ENCODE results near the gene NUDT16L1. TPM values are rescaled to one million over a fixed set of nuclear protein-coding genes. Genes with fewer than 3 reads are reported as not detected.

The NUDT16L1 gene
- total RNA-seq, 2 experiments from 2014 or later, result 14.9 to 15.9 TPM

DNA sequence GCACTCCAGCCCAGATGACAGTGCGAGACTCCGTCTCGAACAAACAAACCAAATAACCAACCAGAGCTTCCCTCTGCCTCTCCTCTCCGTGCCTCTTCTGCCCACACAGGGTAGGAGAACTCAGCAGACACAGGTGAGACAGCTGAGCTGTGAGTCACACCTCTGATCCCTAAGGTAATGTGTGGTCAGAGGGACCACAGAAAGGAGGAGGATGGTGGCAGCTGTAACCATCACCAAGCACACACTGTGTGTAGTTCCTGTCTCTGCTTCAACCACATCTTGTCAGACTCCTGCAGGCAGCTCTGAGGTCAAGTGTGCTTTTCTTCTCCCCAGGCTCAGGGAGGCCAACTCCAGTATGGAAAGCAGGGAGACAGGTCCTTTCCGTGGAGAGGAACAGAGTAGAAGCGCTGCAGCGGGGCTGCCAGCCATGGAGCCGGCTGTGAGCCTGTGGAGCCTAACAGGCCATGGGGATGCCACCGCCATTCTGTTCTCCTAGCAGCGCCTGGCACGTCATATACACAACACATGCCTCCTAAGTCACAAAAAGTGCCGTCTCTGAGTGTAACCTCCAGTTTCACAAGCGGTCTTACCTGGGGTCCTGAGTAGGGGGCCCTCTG lies 7.1 kb downstream of the NUDT16L1 start:
- DNase-seq (ENCODE audit: low spot score), result no peak
- Histone ChIP-seq H3K36me3 (ENCODE audit: insufficient read depth, low read length) (peaks cover 63% of the 10 kb centered on the region; the same call in 1 of the 2 replicates), H3K4me3 (ENCODE audit: low read depth, low read length, poor library complexity, severe bottlenecking) (no peak overlapping the region), H4K20me1 (ENCODE audit: insufficient read depth, low read length) (no peaks in the 10 kb centered on the region), H3K9me2 (ENCODE audit: insufficient read depth, low read length) (no peaks in the 10 kb centered on the region), H2AFZ (ENCODE audit: low read length) (no peak overlapping the region), H3K79me2 (ENCODE audit: insufficient read depth, low read depth, low read length) (no peaks in the 10 kb centered on the region), H3K9me3 (ENCODE audit: low read length) (no peaks in the 10 kb centered on the region), H3K4me2 (ENCODE audit: low read length) (no peak overlapping the region), H3K4me1 (ENCODE audit: insufficient read depth, low read length, poor library complexity, severe bottlenecking) (no peaks in the 10 kb centered on the region), H3K27ac (ENCODE audit: low read depth, low read length, poor library complexity, severe bottlenecking) (no peak overlapping the region)
- ChIA-PET POLR2A (no interaction called here), CTCF (ENCODE audit: unreplicated experiment) (no interaction called here)
- no TSS peak for BruUV-seq (replicated peaks)
- intact Hi-C loops (cut with micrococcal nuclease; ENCODE audit: unreplicated experiment), result no loop called here
- TF ChIP-seq, protein P1, sequence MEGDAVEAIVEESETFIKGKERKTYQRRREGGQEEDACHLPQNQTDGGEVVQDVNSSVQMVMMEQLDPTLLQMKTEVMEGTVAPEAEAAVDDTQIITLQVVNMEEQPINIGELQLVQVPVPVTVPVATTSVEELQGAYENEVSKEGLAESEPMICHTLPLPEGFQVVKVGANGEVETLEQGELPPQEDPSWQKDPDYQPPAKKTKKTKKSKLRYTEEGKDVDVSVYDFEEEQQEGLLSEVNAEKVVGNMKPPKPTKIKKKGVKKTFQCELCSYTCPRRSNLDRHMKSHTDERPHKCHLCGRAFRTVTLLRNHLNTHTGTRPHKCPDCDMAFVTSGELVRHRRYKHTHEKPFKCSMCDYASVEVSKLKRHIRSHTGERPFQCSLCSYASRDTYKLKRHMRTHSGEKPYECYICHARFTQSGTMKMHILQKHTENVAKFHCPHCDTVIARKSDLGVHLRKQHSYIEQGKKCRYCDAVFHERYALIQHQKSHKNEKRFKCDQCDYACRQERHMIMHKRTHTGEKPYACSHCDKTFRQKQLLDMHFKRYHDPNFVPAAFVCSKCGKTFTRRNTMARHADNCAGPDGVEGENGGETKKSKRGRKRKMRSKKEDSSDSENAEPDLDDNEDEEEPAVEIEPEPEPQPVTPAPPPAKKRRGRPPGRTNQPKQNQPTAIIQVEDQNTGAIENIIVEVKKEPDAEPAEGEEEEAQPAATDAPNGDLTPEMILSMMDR (conservative IDR thresholded peaks at IDR 0.05; ENCODE audit: low read length), result no peak
- TF ChIP-seq EZH2phosphoT487 (IDR thresholded peaks at IDR 0.05; ENCODE audit: borderline replicate concordance, low read depth, low read length), result no peak

DNA sequence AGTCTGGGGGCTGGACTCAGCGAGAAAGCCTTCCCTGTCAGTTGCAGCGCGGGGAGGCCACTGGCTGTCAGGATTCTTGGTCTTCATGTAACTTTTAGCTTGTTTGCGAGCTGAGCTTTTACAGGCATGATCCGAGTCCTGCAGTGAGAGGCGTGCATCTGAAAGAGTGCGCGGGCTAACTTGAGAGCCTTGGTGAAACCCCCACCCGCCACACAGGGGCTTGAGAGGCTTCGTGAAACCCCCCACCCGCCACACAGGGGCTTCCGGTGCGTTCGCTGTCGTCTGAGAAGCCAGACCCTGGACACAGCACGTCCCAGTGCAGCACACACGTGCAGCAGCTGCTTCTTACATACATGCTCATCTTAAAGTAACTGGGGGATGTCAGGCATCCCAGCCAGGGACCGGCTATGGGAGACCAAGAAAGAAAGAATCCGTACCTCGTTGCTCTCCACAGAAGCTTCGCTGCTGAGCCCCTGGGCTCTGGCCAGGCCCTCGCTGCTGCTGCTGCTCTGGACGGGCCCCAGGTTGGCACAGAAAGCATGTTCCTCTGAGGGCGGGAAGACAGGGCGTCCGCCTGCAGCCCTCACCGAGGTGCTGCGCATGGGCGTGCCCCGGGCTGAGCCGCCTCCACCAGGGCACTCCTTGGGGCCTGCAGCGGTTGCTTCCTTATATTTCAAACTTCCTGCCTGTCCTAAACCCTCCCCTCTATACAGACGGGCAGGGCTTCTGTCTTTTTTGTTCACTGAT lies 7.8 kb downstream of the NUDT16L1 start:
- BruUV-seq (replicated peaks), result no TSS peak
- POLR2A ChIA-PET, result no interaction called here
- no peak for TF ChIP-seq EZH2phosphoT487 (IDR thresholded peaks at IDR 0.05; ENCODE audit: borderline replicate concordance, low read depth, low read length)
- TF ChIP-seq, protein P1 (conservative IDR thresholded peaks at IDR 0.05; ENCODE audit: low read length), result no peak

More for the DNA sequence above, 7.8 kb downstream of the NUDT16L1 start:
- H3K9me3 ChIP-seq (ENCODE audit: low read length), result no peaks in the 10 kb centered on the region
- no peak overlapping the region for H3K4me2 ChIP-seq (ENCODE audit: low read length)
- no peaks in the 10 kb centered on the region for H3K79me2 ChIP-seq (ENCODE audit: insufficient read depth, low read depth, low read length)
- no peaks in the 10 kb centered on the region for H3K4me1 ChIP-seq (ENCODE audit: insufficient read depth, low read length, poor library complexity, severe bottlenecking)
- no peaks in the 10 kb centered on the region for H4K20me1 ChIP-seq (ENCODE audit: insufficient read depth, low read length)
- H2AFZ ChIP-seq (ENCODE audit: low read length), result no peak overlapping the region
- CTCF ChIA-PET (ENCODE audit: unreplicated experiment), result no interaction called here
- no peak overlapping the region for H3K27ac ChIP-seq (ENCODE audit: low read depth, low read length, poor library complexity, severe bottlenecking)
- peaks cover 59% of the 10 kb centered on the region; the same call in 1 of the 2 replicates for H3K36me3 ChIP-seq (ENCODE audit: insufficient read depth, low read length)
- H3K9me2 ChIP-seq (ENCODE audit: insufficient read depth, low read length), result no peaks in the 10 kb centered on the region
- no peak for DNase-seq (ENCODE audit: low spot score)
- H3K4me3 ChIP-seq (ENCODE audit: low read depth, low read length, poor library complexity, severe bottlenecking), result no peak overlapping the region
- intact Hi-C loops (cut with micrococcal nuclease; ENCODE audit: unreplicated experiment), result no loop called here
